Rectal smooth muscle tissue (tissue), 1 donor: ENCODE measurements around the gene OR6S1.
"Not testable (repeated sequence)": the region's sequence is repeated elsewhere in the genome, so short reads cannot be mapped to it uniquely, and the experiment has no call there.

ENCODE experiments used
- H3K27ac ChIP-seq: one replicate; pipeline ENCODE4 v1.7.0; 2013; ENCODE audit warnings: low read depth, low read length, inconsistent platforms
- H3K27me3 ChIP-seq: one replicate; pipeline ENCODE4 v1.7.0; 2013; ENCODE audit warnings: low read length; ENCODE audit not compliant: control insufficient read depth, insufficient read depth
- H3K36me3 ChIP-seq: one replicate; pipeline ENCODE4 v1.7.0; 2013; ENCODE audit warnings: low read length; ENCODE audit not compliant: control insufficient read depth, insufficient read depth
- H3K4me1 ChIP-seq: one replicate; pipeline ENCODE4 v1.7.0; 2013; ENCODE audit warnings: low read length; ENCODE audit not compliant: control insufficient read depth, insufficient read depth
- H3K4me3 ChIP-seq: one replicate; pipeline ENCODE4 v1.7.0; 2013; ENCODE audit warnings: low read length
- H3K9ac ChIP-seq: one replicate; pipeline ENCODE4 v1.7.0; 2013; ENCODE audit warnings: low read length

The OR6S1 gene

DNA sequence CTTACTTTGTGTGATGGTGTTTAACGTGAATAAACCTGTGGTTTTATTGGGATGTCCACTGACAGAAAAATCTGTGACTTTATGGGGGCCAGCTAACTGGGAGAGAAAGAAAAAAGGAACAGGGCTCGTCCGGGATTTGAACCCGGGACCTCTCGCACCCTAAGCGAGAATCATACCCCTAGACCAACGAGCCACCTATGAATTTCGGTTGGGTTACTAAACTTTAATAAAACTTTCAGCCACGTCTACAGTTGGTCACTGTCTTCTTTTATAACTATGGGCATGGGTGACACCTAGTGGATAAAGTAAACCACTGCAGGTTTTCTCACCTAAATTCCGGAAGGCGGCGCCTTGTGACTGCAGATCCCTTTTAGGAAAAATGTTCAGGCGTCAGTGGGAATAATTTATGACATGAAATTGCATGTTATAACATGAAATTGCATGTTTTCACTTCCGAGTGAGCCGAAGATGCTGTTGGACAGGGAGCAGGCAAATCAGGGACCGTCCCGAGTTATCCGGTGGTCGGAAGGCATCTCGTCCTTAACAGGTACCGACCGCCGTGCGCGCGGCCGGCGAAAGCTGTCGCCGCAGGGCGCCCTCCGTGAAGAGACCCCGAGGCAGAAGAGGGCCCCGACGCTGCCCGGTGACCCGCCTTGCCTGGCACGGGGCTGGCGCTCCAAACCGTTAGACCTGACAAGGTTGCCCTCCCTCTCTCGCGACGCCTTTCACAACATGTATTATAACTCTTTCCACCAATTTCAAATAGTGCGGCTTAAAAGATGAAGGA, 32.1 kb downstream of the OR6S1 start:
- H3K27ac ChIP-seq, result peak overlapping the region; percentile 1
- H3K27me3 ChIP-seq, result no peaks in the 10 kb centered on the region
- H3K4me3 ChIP-seq, result peak overlapping the region; percentile 90
- H3K36me3 ChIP-seq, result no peaks in the 10 kb centered on the region
- peak overlapping the region; percentile 22 for H3K9ac ChIP-seq
- peaks cover 2% of the 10 kb centered on the region for H3K4me1 ChIP-seq

DNA sequence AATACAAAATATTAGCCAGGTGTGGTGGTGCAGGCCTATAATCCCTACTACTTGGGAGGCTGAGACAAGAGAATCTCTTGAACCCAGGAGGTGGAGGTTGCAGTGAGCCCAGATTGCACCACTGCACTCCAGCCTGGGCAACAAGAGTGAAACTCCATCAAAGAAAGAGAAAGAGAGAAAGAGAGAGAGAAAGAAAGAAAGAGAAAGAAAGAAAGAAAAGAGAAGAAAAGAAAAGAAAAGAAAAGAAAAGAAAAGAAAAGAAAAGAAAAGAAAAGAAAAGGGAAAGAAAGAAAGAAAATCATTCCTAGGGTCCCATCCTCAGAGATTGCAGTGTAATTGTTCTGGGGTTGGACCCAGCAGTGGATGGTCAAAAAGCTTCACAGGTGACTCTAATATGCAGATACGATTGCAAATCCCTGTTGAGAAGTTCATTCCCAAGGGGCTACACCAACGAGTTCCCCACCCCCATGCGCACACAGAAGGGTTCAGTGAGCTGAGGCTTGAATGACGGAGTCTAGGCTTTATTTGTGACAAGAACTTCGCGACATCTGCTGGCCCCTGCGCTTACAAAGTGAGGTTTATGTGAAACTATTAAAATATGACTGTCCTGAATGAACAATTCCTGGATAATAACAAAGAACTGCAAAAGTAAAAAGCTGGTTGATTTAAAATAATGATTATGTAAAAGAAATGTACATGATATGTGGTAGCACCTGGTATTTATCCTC, 32.9 kb downstream of the OR6S1 start:
- Histone ChIP-seq H3K27me3 (no peaks in the 10 kb centered on the region), H3K36me3 (no peaks in the 10 kb centered on the region), H3K9ac (no peak overlapping the region), H3K4me1 (peaks cover 2% of the 10 kb centered on the region), H3K4me3 (no peak overlapping the region), H3K27ac (no peak overlapping the region)

DNA sequence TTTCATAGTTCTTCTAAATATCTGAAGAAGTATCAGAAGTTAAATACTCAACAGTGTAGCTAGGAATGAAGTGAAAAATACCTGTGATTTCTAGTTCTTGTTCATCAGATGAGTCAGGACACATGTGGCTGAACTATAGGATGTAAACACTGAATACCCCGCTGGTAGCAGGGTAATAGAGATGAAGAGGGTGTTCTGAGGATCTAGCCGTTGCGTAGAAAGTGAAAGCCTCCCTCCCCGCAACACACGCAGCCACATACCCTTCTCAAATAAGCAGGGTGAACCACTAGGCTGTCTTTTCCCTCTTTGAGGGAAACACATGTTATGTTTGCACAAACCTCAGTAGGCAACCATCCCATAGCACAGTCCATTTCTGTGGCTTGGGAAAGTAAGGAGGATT, 33.9 kb downstream of the OR6S1 start:
- no peaks in the 10 kb centered on the region for H3K27me3 ChIP-seq
- H3K4me3 ChIP-seq, result no peak overlapping the region
- H3K27ac ChIP-seq, result no peak overlapping the region
- no peaks in the 10 kb centered on the region for H3K4me1 ChIP-seq
- H3K36me3 ChIP-seq, result no peaks in the 10 kb centered on the region
- H3K9ac ChIP-seq, result no peak overlapping the region

DNA sequence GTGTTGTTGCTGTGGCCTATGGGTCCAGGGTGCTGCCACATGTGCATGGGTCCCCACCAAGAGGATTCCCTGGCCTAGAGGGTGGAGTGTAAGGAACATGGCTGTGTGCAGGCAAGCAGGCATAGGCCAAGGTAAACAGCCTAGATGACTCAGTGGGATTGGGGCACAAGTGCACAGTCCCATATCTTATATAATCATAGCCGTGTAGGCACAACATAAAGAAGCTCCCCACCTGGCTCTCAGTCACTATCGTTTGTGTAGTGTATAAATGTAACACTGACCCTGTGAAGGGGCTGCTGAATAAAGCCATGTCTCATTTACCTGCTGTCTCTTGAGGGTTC, 34.6 kb downstream of the OR6S1 start:
- Histone ChIP-seq H3K36me3 (no peaks in the 10 kb centered on the region), H3K9ac (no peak overlapping the region), H3K27me3 (no peaks in the 10 kb centered on the region), H3K4me1 (no peaks in the 10 kb centered on the region), H3K27ac (no peak overlapping the region), H3K4me3 (no peak overlapping the region)

GRCh38 chr14:20606190-20606901, 35.1 kb downstream of the OR6S1 start:
- no peaks in the 10 kb centered on the region for H3K27me3 ChIP-seq
- no peaks in the 10 kb centered on the region for H3K4me1 ChIP-seq
- no peaks in the 10 kb centered on the region for H3K36me3 ChIP-seq
- no peak overlapping the region for H3K9ac ChIP-seq
- no peak overlapping the region for H3K4me3 ChIP-seq
- no peak overlapping the region for H3K27ac ChIP-seq

DNA sequence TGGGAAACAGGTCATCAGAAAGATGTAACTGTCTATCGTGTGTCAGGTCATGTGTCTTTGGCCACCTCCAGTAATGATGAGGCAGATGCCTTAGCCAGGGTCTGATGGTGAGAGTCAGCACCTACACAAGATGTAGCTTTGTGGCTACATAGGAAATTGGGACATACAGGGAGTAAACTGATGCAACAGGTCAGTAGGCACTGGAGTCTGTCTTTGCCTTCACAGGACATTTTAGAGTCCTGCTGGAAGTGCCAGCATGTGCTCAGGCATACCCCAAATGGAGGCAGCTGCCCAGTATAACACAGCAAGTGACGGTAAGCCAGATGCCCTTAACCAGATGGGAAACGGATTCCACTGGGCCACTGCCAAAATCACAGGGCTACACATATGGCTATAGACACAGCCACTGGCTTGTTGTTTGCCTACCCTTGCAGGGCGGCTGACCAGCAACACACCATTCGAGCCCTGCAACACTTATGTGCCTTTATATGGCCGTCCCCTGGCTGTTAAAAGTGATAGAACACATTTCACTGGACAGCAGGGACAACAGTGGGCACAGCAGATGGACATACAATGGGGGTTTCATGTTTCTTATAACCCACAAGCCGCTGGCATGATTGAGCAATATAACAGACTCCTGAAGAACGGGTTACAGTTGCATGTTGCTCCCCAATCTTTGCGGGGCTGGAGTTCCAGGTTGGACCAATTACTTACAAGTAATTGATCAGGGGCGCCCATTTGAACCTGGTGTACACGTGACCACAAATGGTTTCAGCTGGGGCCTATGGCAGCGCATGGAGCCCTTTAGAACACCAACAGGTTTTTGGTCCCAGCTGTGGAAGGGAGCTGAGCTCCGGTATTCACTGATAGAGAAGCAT, 37.4 kb downstream of the OR6S1 start:
- Histone ChIP-seq H3K4me1 (no peaks in the 10 kb centered on the region), H3K9ac (no peak overlapping the region), H3K36me3 (no peaks in the 10 kb centered on the region), H3K27me3 (no peaks in the 10 kb centered on the region), H3K4me3 (no peak overlapping the region), H3K27ac (no peak overlapping the region)

DNA sequence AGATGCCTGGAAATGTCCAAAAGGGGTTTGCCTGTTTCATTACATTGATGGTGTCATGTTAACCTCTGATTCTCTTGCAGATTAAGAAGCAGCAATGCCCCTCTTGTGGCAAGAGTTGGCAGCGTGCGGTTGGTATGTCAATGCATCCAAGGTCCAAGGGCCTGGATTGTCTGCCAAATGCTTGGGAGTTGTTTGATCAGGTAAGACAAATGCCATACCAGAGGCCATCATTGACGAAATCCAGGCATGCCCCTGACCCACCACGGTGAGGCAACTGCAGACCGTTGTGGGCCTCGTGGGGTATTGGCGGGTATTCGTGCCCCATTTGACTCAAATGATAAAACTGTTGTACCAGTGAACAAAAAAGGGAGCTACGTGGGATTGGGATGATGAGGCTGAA, 38.9 kb downstream of the OR6S1 start:
- Histone ChIP-seq H3K27ac (no peak overlapping the region), H3K9ac (no peak overlapping the region), H3K4me1 (no peaks in the 10 kb centered on the region), H3K36me3 (no peaks in the 10 kb centered on the region), H3K4me3 (no peak overlapping the region), H3K27me3 (no peaks in the 10 kb centered on the region)

GRCh38 chr14:20601522-20601921, 40.0 kb downstream of the OR6S1 start:
- no peak overlapping the region for H3K9ac ChIP-seq
- H3K4me1 ChIP-seq, result no peaks in the 10 kb centered on the region
- no peak overlapping the region for H3K27ac ChIP-seq
- H3K36me3 ChIP-seq, result no peaks in the 10 kb centered on the region
- H3K27me3 ChIP-seq, result no peaks in the 10 kb centered on the region
- no peak overlapping the region for H3K4me3 ChIP-seq

GRCh38 chr14:20597108-20597507, 44.4 kb downstream of the OR6S1 start:
- Histone ChIP-seq H3K4me1 (no peaks in the 10 kb centered on the region), H3K9ac (no peak overlapping the region), H3K4me3 (no peak overlapping the region), H3K27me3 (no peaks in the 10 kb centered on the region), H3K36me3 (no peaks in the 10 kb centered on the region), H3K27ac (no peak overlapping the region)

DNA sequence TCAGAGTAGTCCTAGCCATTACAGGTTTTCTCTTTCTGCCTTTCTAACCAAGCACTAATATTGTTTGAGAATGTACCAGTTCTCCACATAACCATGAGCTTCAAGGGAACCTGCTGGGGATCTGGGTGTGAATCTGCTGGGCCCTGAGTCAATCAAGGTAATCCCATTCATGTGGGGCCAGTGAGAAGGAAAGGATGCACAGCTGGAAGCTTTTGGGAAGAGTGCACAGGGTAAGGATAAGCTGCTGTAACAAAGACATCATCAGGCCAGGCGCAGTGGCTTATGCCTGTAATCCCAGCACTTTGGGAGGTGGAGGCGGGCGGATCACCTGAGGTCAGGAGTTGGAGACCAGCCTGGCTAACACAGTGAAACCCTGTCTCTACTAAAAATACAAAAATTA, 45.8 kb downstream of the OR6S1 start:
- not testable (repeated sequence) for H3K9ac ChIP-seq, H3K27me3 ChIP-seq, H3K4me1 ChIP-seq, H3K36me3 ChIP-seq, H3K4me3 ChIP-seq, H3K27ac ChIP-seq

DNA sequence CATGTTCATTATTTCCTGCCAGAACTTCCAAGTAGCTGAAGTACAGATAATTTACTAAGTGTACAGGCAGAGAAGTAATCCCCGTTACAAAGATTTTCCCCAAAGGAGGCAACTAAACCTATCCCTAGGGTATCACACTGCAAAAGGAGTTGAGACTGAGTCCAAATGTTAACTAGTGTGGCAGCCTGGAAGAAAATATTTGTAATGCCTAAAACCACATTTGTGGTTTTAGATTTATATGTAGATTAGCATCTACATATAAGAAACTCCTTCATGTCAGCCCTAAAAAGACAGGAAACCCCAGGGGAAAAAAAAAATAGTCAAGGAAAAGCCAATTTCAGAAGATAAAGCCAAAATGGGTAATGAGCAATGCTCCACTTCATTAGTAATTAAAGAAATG, 48.9 kb downstream of the OR6S1 start:
- Histone ChIP-seq H3K36me3 (no peaks in the 10 kb centered on the region), H3K4me3 (no peak overlapping the region), H3K4me1 (no peaks in the 10 kb centered on the region), H3K27ac (no peak overlapping the region), H3K9ac (no peak overlapping the region), H3K27me3 (peaks cover 3% of the 10 kb centered on the region)

DNA sequence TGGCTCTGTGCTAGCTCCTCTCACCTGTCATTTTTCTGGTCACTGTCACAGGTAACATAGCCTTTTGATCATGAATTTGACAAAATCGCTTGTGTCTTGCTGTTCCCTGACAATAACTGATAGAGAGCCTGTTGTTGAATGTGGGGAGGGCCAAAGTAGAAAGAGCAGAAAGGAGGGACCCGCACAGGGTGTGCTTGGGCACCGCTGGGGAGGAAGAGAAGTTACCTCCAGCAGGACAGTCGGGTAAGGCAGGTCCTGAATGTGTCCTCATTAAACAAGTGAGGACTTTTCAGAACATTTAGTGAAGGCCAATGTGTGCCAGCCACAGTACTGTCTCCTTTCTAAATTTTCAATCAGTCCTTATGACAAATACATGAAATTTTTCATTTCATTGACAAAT, 50.3 kb downstream of the OR6S1 start, which contains the start of gene RNASE12:
Gene RNASE12, minus strand, starts transcription at position 142 of the 400 bp plus-strand sequence. CDS start 653 bp downstream, outside the sequence.
- Histone ChIP-seq H3K27ac (no peak within 1 kb of the TSS), H3K27me3 (peaks cover 3% of the 10 kb centered on the region), H3K9ac (no peak within 1 kb of the TSS), H3K36me3 (no peaks in the 10 kb centered on the region), H3K4me3 (no peak within 1 kb of the TSS), H3K4me1 (no peaks in the 10 kb centered on the region)
